Activated T-cell treated with anti-CD3 and anti-CD28 coated beads, Interleukin-2, amount 50 U/mL, for 72 hours (primary cell): ENCODE measurements around the gene DNAJA4. TPM values are rescaled to one million over a fixed set of nuclear protein-coding genes. Genes with fewer than 3 reads are reported as not detected.

Experiments
- ATAC-seq, 2 donors: fragments of 150-1000 bp; cut with Tn5 transposase; replicated peaks in 1 of 2; 2 replicates each; pipeline ENCODE4 v1.10.0; 2021; ENCODE audit warnings: moderate library complexity in 2 of 2, mild to moderate bottlenecking in 1 of 2
- DNase-seq, 2 donors: peaks; one replicate each; pipeline ENCODE4 v3.0.0; 2021 to 2022; ENCODE audit warnings: mixed read lengths in 1 of 2
- H3K27ac Mint-ChIP-seq: one replicate; pipeline ENCODE4 v1.8.0; 2022; ENCODE audit warnings: mild to moderate bottlenecking, moderate library complexity, mixed read lengths
- H3K27me3 Mint-ChIP-seq: one replicate; pipeline ENCODE4 v1.8.0; 2022; ENCODE audit warnings: low read depth, mixed read lengths
- H3K36me3 Mint-ChIP-seq, 2 donors: one replicate each; pipeline ENCODE4 v1.8.0; 2022; ENCODE audit warnings: mixed read lengths in 2 of 2, mild to moderate bottlenecking in 1 of 2; ENCODE audit not compliant: insufficient read depth in 2 of 2
- H3K4me1 Mint-ChIP-seq: one replicate; pipeline ENCODE4 v1.8.0; 2022; ENCODE audit warnings: low read depth, mixed read lengths
- H3K4me3 Mint-ChIP-seq, 2 donors: one replicate each; pipeline ENCODE4 v1.8.0; 2022; ENCODE audit warnings: mild to moderate bottlenecking in 2 of 2, mixed read lengths in 2 of 2, moderate library complexity in 2 of 2
- H3K9me3 Mint-ChIP-seq, 2 donors: one replicate each; pipeline ENCODE4 v1.8.0; 2022; ENCODE audit warnings: mixed read lengths in 2 of 2
- total RNA-seq, 2 donors: library from RNA; stranded (reverse); gene quantifications; one replicate each; pipeline ENCODE4 v1.2.3, GENCODE V29; 2022

The DNAJA4 gene
- total RNA-seq, 2 donors from 2014 or later: 30.7 to 36.4 TPM

GRCh38 chr15:78301828-78302227, 37.5 kb downstream of the DNAJA4 start:
- H3K36me3 Mint-ChIP-seq: peaks cover 0 to 1% of the 10 kb centered on the region in 2 donors

GRCh38 chr15:78302579-78303312, 38.4 kb downstream of the DNAJA4 start:
- Mint-ChIP-seq H3K27me3 (peaks cover 5% of the 10 kb centered on the region), H3K4me3 (peak overlapping the region; percentile 56 to 82), H3K27ac (peak overlapping the region; percentile 87), H3K4me1 (peaks cover 51% of the 10 kb centered on the region), H3K36me3 (peaks cover 0 to 1% of the 10 kb centered on the region in 2 donors), H3K9me3 (no peaks in the 10 kb centered on the region)
- no peak for ATAC-seq
- no peak for DNase-seq

More at GRCh38 chr15:78301828-78302227, 37.5 kb downstream of the DNAJA4 start:
- H3K9me3 Mint-ChIP-seq: no peaks in the 10 kb centered on the region
- DNase-seq: no peak
- H3K4me1 Mint-ChIP-seq: peaks cover 53% of the 10 kb centered on the region
- no peak for ATAC-seq
- no peak overlapping the region for H3K27ac Mint-ChIP-seq
- peak overlapping the region in 1 of 2 donors; percentile 17 for H3K4me3 Mint-ChIP-seq
- H3K27me3 Mint-ChIP-seq: peaks cover 5% of the 10 kb centered on the region

GRCh38 chr15:78304216-78305066, 40.1 kb downstream of the DNAJA4 start:
- Mint-ChIP-seq H3K9me3 (no peaks in the 10 kb centered on the region), H3K27me3 (peaks cover 16% of the 10 kb centered on the region), H3K4me3 (no peak overlapping the region), H3K4me1 (peaks cover 34% of the 10 kb centered on the region), H3K27ac (no peak overlapping the region), H3K36me3 (no peaks in the 10 kb centered on the region)
- ATAC-seq: no peak
- no peak for DNase-seq

GRCh38 chr15:78306176-78306774, 41.9 kb downstream of the DNAJA4 start:
- DNase-seq (no peak), ATAC-seq (no peak)
- no peak overlapping the region for H3K27ac Mint-ChIP-seq
- H3K4me1 Mint-ChIP-seq: peaks cover 17% of the 10 kb centered on the region
- H3K27me3 Mint-ChIP-seq: peaks cover 18% of the 10 kb centered on the region
- no peak overlapping the region for H3K4me3 Mint-ChIP-seq
- H3K36me3 Mint-ChIP-seq: no peaks in the 10 kb centered on the region
- no peaks in the 10 kb centered on the region for H3K9me3 Mint-ChIP-seq

- H3K4me1 Mint-ChIP-seq: peaks cover under 1% of the 10 kb centered on the region
- no peak overlapping the region for H3K27ac Mint-ChIP-seq
- no peaks in the 10 kb centered on the region for H3K36me3 Mint-ChIP-seq
- DNase-seq (no peak), ATAC-seq (no peak)
- H3K27me3 Mint-ChIP-seq: peaks cover 18% of the 10 kb centered on the region
- H3K4me3 Mint-ChIP-seq: no peak overlapping the region
- no peaks in the 10 kb centered on the region for H3K9me3 Mint-ChIP-seq
These were observed 43.6 kb downstream of the DNAJA4 start for GRCh38 chr15:78307976-78308375.

GRCh38 chr15:78308422-78309032, 44.2 kb downstream of the DNAJA4 start:
- Mint-ChIP-seq H3K27ac (no peak overlapping the region), H3K4me1 (no peaks in the 10 kb centered on the region), H3K27me3 (peaks cover 18% of the 10 kb centered on the region), H3K36me3 (no peaks in the 10 kb centered on the region), H3K4me3 (no peak overlapping the region), H3K9me3 (no peaks in the 10 kb centered on the region)
- ATAC-seq: peak; percentile 89 to 93
- peak; percentile 73 to 76 for DNase-seq

- no peaks in the 10 kb centered on the region for H3K9me3 Mint-ChIP-seq
- no peak for ATAC-seq
- no peaks in the 10 kb centered on the region for H3K36me3 Mint-ChIP-seq
- no peaks in the 10 kb centered on the region for H3K4me1 Mint-ChIP-seq
- H3K27me3 Mint-ChIP-seq: peaks cover 13% of the 10 kb centered on the region
- no peak overlapping the region for H3K27ac Mint-ChIP-seq
- no peak overlapping the region for H3K4me3 Mint-ChIP-seq
- DNase-seq: no peak
These were observed 46.9 kb downstream of the DNAJA4 start for GRCh38 chr15:78311292-78311691.

GRCh38 chr15:78312536-78312935, 48.2 kb downstream of the DNAJA4 start:
- Mint-ChIP-seq H3K27ac (no peak overlapping the region), H3K4me3 (no peak overlapping the region), H3K36me3 (no peaks in the 10 kb centered on the region), H3K4me1 (no peaks in the 10 kb centered on the region), H3K9me3 (no peaks in the 10 kb centered on the region), H3K27me3 (peaks cover 13% of the 10 kb centered on the region)
- DNase-seq: no peak
- ATAC-seq: no peak

- Mint-ChIP-seq H3K27ac (no peak overlapping the region), H3K27me3 (peaks cover 11% of the 10 kb centered on the region), H3K4me3 (no peak overlapping the region), H3K36me3 (no peaks in the 10 kb centered on the region), H3K9me3 (no peaks in the 10 kb centered on the region), H3K4me1 (no peaks in the 10 kb centered on the region)
- no peak for DNase-seq
- no peak for ATAC-seq
These were observed 48.6 kb downstream of the DNAJA4 start for GRCh38 chr15:78312957-78313356.

- Mint-ChIP-seq H3K36me3 (no peaks in the 10 kb centered on the region), H3K4me1 (no peaks in the 10 kb centered on the region), H3K9me3 (no peaks in the 10 kb centered on the region), H3K27me3 (peaks cover 8% of the 10 kb centered on the region), H3K27ac (no peak overlapping the region), H3K4me3 (no peak overlapping the region)
- no peak for ATAC-seq
- DNase-seq: no peak
These were observed 49.0 kb downstream of the DNAJA4 start for GRCh38 chr15:78313383-78313782.

- DNase-seq (no peak), ATAC-seq (no peak)
- no peak overlapping the region for H3K27ac Mint-ChIP-seq
- H3K9me3 Mint-ChIP-seq: no peaks in the 10 kb centered on the region
- H3K4me1 Mint-ChIP-seq: no peaks in the 10 kb centered on the region
- no peaks in the 10 kb centered on the region for H3K36me3 Mint-ChIP-seq
- no peak overlapping the region for H3K4me3 Mint-ChIP-seq
- H3K27me3 Mint-ChIP-seq: peaks cover 5% of the 10 kb centered on the region
These were observed 49.8 kb downstream of the DNAJA4 start for GRCh38 chr15:78314181-78314581.

GRCh38 chr15:78315686-78316282, 51.4 kb downstream of the DNAJA4 start:
- no peaks in the 10 kb centered on the region for H3K4me1 Mint-ChIP-seq
- no peaks in the 10 kb centered on the region for H3K27me3 Mint-ChIP-seq
- no peak overlapping the region for H3K27ac Mint-ChIP-seq
- no peaks in the 10 kb centered on the region for H3K9me3 Mint-ChIP-seq
- H3K36me3 Mint-ChIP-seq: no peaks in the 10 kb centered on the region
- DNase-seq: no peak
- H3K4me3 Mint-ChIP-seq: no peak overlapping the region
- no peak for ATAC-seq
